IMR-90 (cell line): ENCODE results near the gene ELMO1. TPM values are rescaled to one million over a fixed set of nuclear protein-coding genes. Genes with fewer than 3 reads are reported as not detected.

Experiments
- ATAC-seq: fragments of 200-7000 bp; cut with Tn5 transposase; 2 replicates; pipeline ENCODE4 v1.9.1; 2020; ENCODE audit warnings: low read depth, mild to moderate bottlenecking, moderate library complexity
- BruUV-seq: library from RNA; stranded (reverse); fragments of 400-500 nt; replicated peaks from 2 replicates; lab custom pipeline; 2021; lab: Mats Ljungman, UMichigan
- CTCF ChIA-PET: fragments of 300-600 bp; formaldehyde crosslinking; extraction: SDS; loops from one replicate; lab custom pipeline; 2021; ENCODE audit warnings: antibody characterized with exemption; lab: Yijun Ruan, JAX
- POLR2A ChIA-PET: fragments of 300-600 bp; sonication (Branson Sonifier 250); formaldehyde crosslinking; loops from one replicate; lab custom pipeline; 2022; ENCODE audit warnings: antibody characterized with exemption; ENCODE audit not compliant: unreplicated experiment; lab: Charles Lee
- DNase-seq: peaks from one replicate; pipeline ENCODE4 v3.0.0; 2013
- H2AFZ ChIP-seq: replicated peaks from 2 replicates; pipeline ENCODE3; 2013; ENCODE audit warnings: low read length, mild to moderate bottlenecking; ENCODE audit not compliant: poor library complexity
- H2AK5ac ChIP-seq: 2 replicates; pipeline ENCODE4 v1.6.1; 2013; ENCODE audit warnings: low read depth, low read length, inconsistent platforms
- H2AK9ac ChIP-seq: replicated peaks from 2 replicates; pipeline ENCODE3; 2013; ENCODE audit warnings: mild to moderate bottlenecking, low read depth, low read length, moderate library complexity; ENCODE audit not compliant: poor library complexity
- H2BK120ac ChIP-seq: 2 replicates; pipeline ENCODE4 v1.6.1; 2013; ENCODE audit warnings: low read depth, low read length, inconsistent platforms
- H2BK15ac ChIP-seq: 3 replicates; pipeline ENCODE4 v1.6.1; 2013; ENCODE audit warnings: low read depth, low read length, inconsistent platforms
- H2BK20ac ChIP-seq: 2 replicates; pipeline ENCODE4 v1.6.1; 2013; ENCODE audit warnings: low read depth, mild to moderate bottlenecking, inconsistent platforms, low read length, moderate library complexity
- H2BK5ac ChIP-seq: 2 replicates; pipeline ENCODE4 v1.6.1; 2013; ENCODE audit warnings: mild to moderate bottlenecking, low read depth, low read length, inconsistent platforms; ENCODE audit not compliant: poor library complexity, severe bottlenecking
- H3K14ac ChIP-seq: replicated peaks from 2 replicates; pipeline ENCODE4 v1.6.1; 2013; ENCODE audit warnings: low read depth, low read length, inconsistent platforms
- H3K18ac ChIP-seq: 2 replicates; pipeline ENCODE4 v1.6.1; 2013; ENCODE audit warnings: low read depth, low read length, control low read depth
- H3K23ac ChIP-seq: 2 replicates; pipeline ENCODE4 v1.6.1; 2013; ENCODE audit warnings: low read depth, low read length, inconsistent platforms
- H3K27ac ChIP-seq: 2 replicates; pipeline ENCODE4 v1.5.1; 2013; ENCODE audit warnings: mild to moderate bottlenecking, control low read depth, low read length; ENCODE audit not compliant: insufficient read depth
- H3K27me3 ChIP-seq: 2 replicates; pipeline ENCODE4 v1.6.1; 2013; ENCODE audit warnings: low read length; ENCODE audit not compliant: control insufficient read depth, insufficient read depth
- H3K36me3 ChIP-seq: 2 replicates; pipeline ENCODE4 v1.6.1; 2013; ENCODE audit warnings: low read length, mixed read lengths; ENCODE audit not compliant: control insufficient read depth, insufficient read depth
- H3K4ac ChIP-seq: 2 replicates; pipeline ENCODE4 v1.6.1; 2013; ENCODE audit warnings: low read depth, low read length, inconsistent platforms
- H3K4me1 ChIP-seq: 2 replicates; pipeline ENCODE4 v1.6.1; 2013; ENCODE audit warnings: low read length, mixed read lengths; ENCODE audit not compliant: control insufficient read depth, insufficient read depth
- H3K4me2 ChIP-seq: 2 replicates; pipeline ENCODE4 v1.6.1; 2013; ENCODE audit warnings: low read depth, mild to moderate bottlenecking, control low read depth, low read length, moderate library complexity
- H3K4me3 ChIP-seq: 2 replicates; pipeline ENCODE4 v1.5.1; 2013; ENCODE audit warnings: low read depth, mild to moderate bottlenecking, control low read depth, low read length, moderate library complexity; ENCODE audit not compliant: insufficient read depth
- H3K56ac ChIP-seq: 2 replicates; pipeline ENCODE4 v1.6.1; 2013; ENCODE audit warnings: low read length, inconsistent platforms; ENCODE audit not compliant: insufficient read depth; ENCODE audit errors: extremely low read depth
- H3K79me1 ChIP-seq, 2 experiments: 2 replicates each; pipeline ENCODE4 v1.6.1; 2013; ENCODE audit warnings: low read length in 2 of 2, inconsistent platforms in 1 of 2, low read depth in 1 of 2
- H3K9ac ChIP-seq: 2 replicates; pipeline ENCODE4 v1.6.1; 2013; ENCODE audit warnings: low read depth, low read length, control low read depth
- H3K9me1 ChIP-seq: 2 replicates; pipeline ENCODE4 v1.6.1; 2013; ENCODE audit warnings: low read length, inconsistent platforms; ENCODE audit not compliant: insufficient read depth
- H3K9me3 ChIP-seq: 2 replicates; pipeline ENCODE4 v1.6.1; 2013; ENCODE audit warnings: low read length; ENCODE audit not compliant: control insufficient read depth, insufficient read depth
- H4K20me1 ChIP-seq: 2 replicates; pipeline ENCODE4 v1.6.1; 2013; ENCODE audit warnings: low read length, inconsistent platforms; ENCODE audit not compliant: insufficient read depth
- H4K5ac ChIP-seq: 2 replicates; pipeline ENCODE4 v1.6.1; 2013; ENCODE audit warnings: mild to moderate bottlenecking, low read depth, low read length, control low read depth
- H4K8ac ChIP-seq, 2 experiments: 2 replicates each; pipeline ENCODE4 v1.6.1; 2013; ENCODE audit warnings: low read depth in 2 of 2, low read length in 2 of 2, control low read depth in 1 of 2, inconsistent platforms in 1 of 2
- H4K91ac ChIP-seq: 2 replicates; pipeline ENCODE4 v1.6.1; 2013; ENCODE audit warnings: low read depth, low read length, inconsistent platforms; ENCODE audit not compliant: insufficient read depth
- BHLHE40 ChIP-seq: fragments of 150-350 bp; IDR thresholded peaks from 2 replicates; pipeline ENCODE4 v1.6.1; 2016; ENCODE audit warnings: mild to moderate bottlenecking, low read depth, low read length
- CEBPB ChIP-seq: IDR thresholded peaks from 2 replicates; pipeline ENCODE4 v1.6.1; 2012; ENCODE audit warnings: low read depth, low read length, improper control_type of control experiment
- MAFK ChIP-seq: IDR thresholded peaks from 2 replicates; pipeline ENCODE4 v1.6.1; 2012; ENCODE audit warnings: low read depth, low read length, improper control_type of control experiment
- RAD21 ChIP-seq: IDR thresholded peaks from 2 replicates; pipeline ENCODE4 v1.6.1; 2012; ENCODE audit warnings: low read length, improper control_type of control experiment
- RCOR1 ChIP-seq: IDR thresholded peaks from 2 replicates; pipeline ENCODE4 v1.6.1; 2012; ENCODE audit warnings: mild to moderate bottlenecking, low read length, improper control_type of control experiment; ENCODE audit not compliant: insufficient replicate concordance
- RFX5 ChIP-seq: IDR thresholded peaks from 2 replicates; pipeline ENCODE4 v1.8.0; 2012; ENCODE audit warnings: low read depth, mild to moderate bottlenecking, low read length, moderate library complexity
- SMC3 ChIP-seq: fragments of 150-350 bp; IDR thresholded peaks from 2 replicates; pipeline ENCODE4 v1.6.1; 2016; ENCODE audit warnings: low read depth, mild to moderate bottlenecking, antibody characterized with exemption, low read length, moderate library complexity
- WGBS, 2 experiments: methylation state at CpG; one replicate each; pipeline versions ENCODE4 v1.1.5 to v1.1.7; 2013; ENCODE audit warnings: missing lambda C conversion rate in 2 of 2; ENCODE audit not compliant: insufficient read length in 1 of 2; ENCODE audit errors: extremely low coverage in 2 of 2; 5-methylcytosine and 5-hydroxymethylcytosine counted together
- dilution Hi-C: fragments of 300-500 bp; cut with HindIII; formaldehyde crosslinking; loops from one replicate; pipeline ENCODE4 v1.14.3; 2018; ENCODE audit warnings: low sequenced_read_pairs; ENCODE audit not compliant: unreplicated experiment
- in situ Hi-C: fragments of 300-500 bp; cut with MboI; formaldehyde crosslinking; loops from 3 replicates; pipeline ENCODE4 v1.14.3; 2019; ENCODE audit warnings: low sequenced_read_pairs, inconsistent platforms, mixed read lengths
- intact Hi-C: fragments of 100-400 bp; cut with micrococcal nuclease; formaldehyde crosslinking; loops from 2 replicates; pipeline ENCODE4 v1.10.0; 2022
- polyA plus RNA-seq, 3 experiments: library from polyadenylated mRNA; depleted of rRNA; stranded (reverse); fragments of >200 nt; gene quantifications; 2 replicates each; pipeline ENCODE4 v1.2.3, GENCODE V29; 2012; ENCODE audit warnings: low replicate concordance in 1 of 3
- total RNA-seq: library from RNA; depleted of rRNA; stranded (reverse); fragments of >200 nt; gene quantifications from 2 replicates; pipeline ENCODE4 v1.2.3, GENCODE V29; 2012

Gene ELMO1
- total and polyA plus RNA-seq, 2 of the 4 experiments (the other 2 are of a cell fraction): 0.03 TPM; not detected in 1

- no peak overlapping the region for H3K4me3 ChIP-seq
- ChIA-PET CTCF (interaction anchor here (0.6 kb wide), 1 partner anchor 358 kb away, joined by 3 read pairs; no protein-coding TSS in a partner anchor), POLR2A (no interaction called here)
These were observed 159.3 kb downstream of the ELMO1 start for GRCh38 chr7:37289367-37289766.

More at GRCh38 chr7:37289367-37289766, 159.3 kb downstream of the ELMO1 start:
- Histone ChIP-seq H2BK5ac (no peak overlapping the region), H3K14ac (no peak overlapping the region), H3K9ac (no peak overlapping the region), H4K20me1 (no peaks in the 10 kb centered on the region), H4K91ac (no peak overlapping the region), H3K4me1 (no peaks in the 10 kb centered on the region), H3K79me1 (no peaks in the 10 kb centered on the region), H3K18ac (no peak overlapping the region), H2BK120ac (no peak overlapping the region), H2AK5ac (no peak overlapping the region), H3K56ac (no peak overlapping the region), H3K27ac (no peak overlapping the region), H2AFZ (no peak overlapping the region), H3K4ac (no peak overlapping the region), H2AK9ac (no peak overlapping the region), H3K9me1 (no peaks in the 10 kb centered on the region), H3K23ac (no peak overlapping the region), H2BK15ac (no peak overlapping the region), H4K8ac (no peak overlapping the region), H3K27me3 (no peaks in the 10 kb centered on the region), H2BK20ac (no peak overlapping the region), H3K36me3 (no peaks in the 10 kb centered on the region), H3K4me2 (no peak overlapping the region), H4K5ac (no peak overlapping the region), H3K9me3 (peaks cover 5% of the 10 kb centered on the region)
- dilution Hi-C loops: no loop called here
- in situ Hi-C loops: no loop called here
- no peak for DNase-seq
- TF ChIP-seq BHLHE40 (no peak), RFX5 (no peak), RCOR1 (no peak), SMC3 (no peak), RAD21 (no peak), MAFK (no peak), CEBPB (no peak)
- intact Hi-C loops: no loop called here
- WGBS, 2 experiments: no CpG with 5 or more reads among the region's 3 CpGs
- ATAC-seq: no peak
- BruUV-seq: no TSS peak
